HAP-1 (cell line): ENCODE results near the gene OR2T1.
"Not testable (repeated sequence)": the region's sequence is repeated elsewhere in the genome, so short reads cannot be mapped to it uniquely, and the experiment has no call there.

Experiments
- DNase-seq, 2 experiments: peaks; one replicate each; pipeline ENCODE4 v3.0.0-alpha.2; 2016 to 2020; ENCODE audit warnings: low spot score in 2 of 2
- H3K27me3 ChIP-seq: fragments of 250-450 bp; sonication (Bioruptor Pico); 2 replicates; pipeline ENCODE4 v1.5.1; 2020; ENCODE audit warnings: low read depth, mild to moderate bottlenecking, moderate library complexity
- H3K36me3 ChIP-seq: fragments of 250-450 bp; sonication (Bioruptor Pico); replicated peaks from 2 replicates; pipeline ENCODE4 v1.5.1; 2020; ENCODE audit warnings: mild to moderate bottlenecking
- H3K4me1 ChIP-seq: fragments of 250-450 bp; sonication (Bioruptor Pico); 2 replicates; pipeline ENCODE4 v1.5.1; 2020; ENCODE audit warnings: mild to moderate bottlenecking
- H3K4me3 ChIP-seq: fragments of 250-450 bp; sonication (Bioruptor Pico); 2 replicates; pipeline ENCODE4 v1.5.1; 2020; ENCODE audit warnings: mild to moderate bottlenecking, moderate library complexity
- H3K9me3 ChIP-seq: fragments of 250-450 bp; sonication (Bioruptor Pico); 2 replicates; pipeline ENCODE4 v1.5.1; 2020; ENCODE audit warnings: mild to moderate bottlenecking, moderate library complexity
- in situ Hi-C: fragments of 300-500 bp; cut with MboI; formaldehyde crosslinking; loops from 3 replicates; pipeline ENCODE4 v1.14.3; 2020; ENCODE audit warnings: low sequenced_read_pairs, inconsistent platforms, mixed read lengths

Gene OR2T1

GRCh38 chr1:248448409-248449074, 45.7 kb downstream of the OR2T1 start:
- H3K27me3 ChIP-seq, H3K4me3 ChIP-seq, H3K4me1 ChIP-seq, in situ Hi-C loops, H3K9me3 ChIP-seq, DNase-seq, H3K36me3 ChIP-seq: not testable (repeated sequence)

- H3K36me3 ChIP-seq, in situ Hi-C loops, H3K27me3 ChIP-seq, H3K9me3 ChIP-seq, H3K4me3 ChIP-seq, H3K4me1 ChIP-seq, DNase-seq: not testable (repeated sequence)
Measured at GRCh38 chr1:248449821-248450465, 47.1 kb downstream of the OR2T1 start.

- H3K9me3 ChIP-seq, H3K27me3 ChIP-seq, H3K4me3 ChIP-seq, DNase-seq, H3K4me1 ChIP-seq, H3K36me3 ChIP-seq, in situ Hi-C loops: not testable (repeated sequence)
Measured at GRCh38 chr1:248450466-248451145, 47.8 kb downstream of the OR2T1 start.

- H3K36me3 ChIP-seq, H3K9me3 ChIP-seq, H3K4me3 ChIP-seq, H3K4me1 ChIP-seq, DNase-seq, in situ Hi-C loops, H3K27me3 ChIP-seq: not testable (repeated sequence)
Measured at GRCh38 chr1:248453619-248454018, 50.8 kb downstream of the OR2T1 start.

- H3K27me3 ChIP-seq, in situ Hi-C loops, DNase-seq: not testable (repeated sequence)
Measured at GRCh38 chr1:248455045-248455444, 52.2 kb downstream of the OR2T1 start.

GRCh38 chr1:248456635-248457034, 53.8 kb downstream of the OR2T1 start:
- DNase-seq, H3K36me3 ChIP-seq, H3K4me3 ChIP-seq, H3K9me3 ChIP-seq, in situ Hi-C loops, H3K27me3 ChIP-seq, H3K4me1 ChIP-seq: not testable (repeated sequence)

More at GRCh38 chr1:248455045-248455444, 52.2 kb downstream of the OR2T1 start:
- not testable (repeated sequence) for H3K36me3 ChIP-seq, H3K4me3 ChIP-seq, H3K9me3 ChIP-seq, H3K4me1 ChIP-seq
